ENCODE data around the gene TNRC18. TPM values are rescaled to one million over a fixed set of nuclear protein-coding genes. Genes with fewer than 3 reads are reported as not detected.

TNRC18 gene
- total and polyA plus RNA-seq, 9 of the 15 experiments (the other 6 are each of a cell fraction or from before 2014, with no cell fraction given): 0.03 to 43.2 (median 18.0) TPM

GRCh38 chr7:5429857-5430611 lies 6.4 kb upstream of the TNRC18 start (continued):
- TF ChIP-seq ZBTB17 (CRISPR knock-in tag; IDR thresholded peaks at IDR 0.05): no peak; the same call in 1 of the 2 replicates
- TF ChIP-seq RHOXF2B (CRISPR knock-in tag; conservative IDR thresholded peaks at IDR 0.05): no peak
- peak; percentile 36; the same call in 1 of the 2 replicates for TF ChIP-seq BHLHE40 (IDR thresholded peaks at IDR 0.05; ENCODE audit: low read length)
- peak; percentile 8; the same call in 1 of the 2 replicates for TF ChIP-seq ZKSCAN8 (CRISPR knock-in tag; IDR thresholded peaks at IDR 0.05)
- no peak for TF ChIP-seq PATZ1 (CRISPR knock-in tag; IDR thresholded peaks at IDR 0.05; ENCODE audit: borderline replicate concordance)
- no peak for TF ChIP-seq ZHX1 (conservative IDR thresholded peaks at IDR 0.05; ENCODE audit: low read length)
- no peak for TF ChIP-seq CTCF (IDR thresholded peaks at IDR 0.05 in 2 of 3, conservative IDR thresholded peaks at IDR 0.05 in 1 of 3; ENCODE audit: insufficient read depth in 2 of 3, low read depth in 1 of 3, low read length in 3 of 3)
- peak; percentile 10; the same call in 1 of the 2 replicates for TF ChIP-seq RBFOX2 (IDR thresholded peaks at IDR 0.05; ENCODE audit: low read depth, low read length)
- no peak for TF ChIP-seq ZNF77 (CRISPR knock-in tag; IDR thresholded peaks at IDR 0.05)
- TF ChIP-seq SIN3B (IDR thresholded peaks at IDR 0.05; ENCODE audit: low read depth): peak; percentile 28; the same call in 1 of the 2 replicates
- TF ChIP-seq ZBTB33 (CRISPR knock-in tag; IDR thresholded peaks at IDR 0.05): no peak
- no peak for TF ChIP-seq FOSL1 (tag; conservative IDR thresholded peaks at IDR 0.05)
- TF ChIP-seq MNT (conservative IDR thresholded peaks at IDR 0.05): 0 out of 4 replicates have a peak, but pooled peaks of 1 of the 2 experiments have one; percentile 13
- TF ChIP-seq PTBP1 (IDR thresholded peaks at IDR 0.05; ENCODE audit: low read depth, low read length): peak; percentile 79; the same call in 1 of the 2 replicates
- TF ChIP-seq ZNF780A (CRISPR knock-in tag; IDR thresholded peaks at IDR 0.05): no peak
- TF ChIP-seq ZNF764 (CRISPR knock-in tag; IDR thresholded peaks at IDR 0.05; ENCODE audit: low read depth): no peak
- TF ChIP-seq DMBX1 (CRISPR knock-in tag; IDR thresholded peaks at IDR 0.05; ENCODE audit: borderline replicate concordance): no peak
